ENCODE results near the gene DFFA. TPM values are rescaled to one million over a fixed set of nuclear protein-coding genes. Genes with fewer than 3 reads are reported as not detected.
"Not testable (repeated sequence)": the region's sequence is repeated elsewhere in the genome, so short reads cannot be mapped to it uniquely, and the experiment has no call there.

The DFFA gene
- polyA plus RNA-seq, 1 experiment = 33.6 TPM

DNA sequence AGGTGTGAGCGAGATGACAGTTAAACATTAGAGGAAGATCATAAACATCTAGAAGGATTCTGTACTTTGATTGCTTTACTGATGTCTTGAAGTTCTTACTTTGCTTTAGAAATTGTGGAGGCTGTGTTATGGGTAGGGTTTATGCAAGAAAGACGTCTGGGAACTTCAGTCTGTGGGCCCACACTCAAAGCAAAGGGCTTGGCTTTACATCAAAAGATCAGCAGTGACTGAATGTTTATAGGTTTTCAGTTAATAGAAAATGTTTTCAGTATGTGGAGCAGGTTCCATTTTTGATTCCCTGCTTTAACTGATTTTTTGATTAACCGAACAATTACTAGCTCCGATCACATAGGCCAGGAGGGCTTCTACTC lies 34.3 kb upstream of the DFFA start:
- ChIA-PET POLR2A (no interaction called here), CTCF (interaction anchor here (0.7 to 9.3 kb wide), 14 partner anchors 8 to 531 kb away, joined by 3 to 89 read pairs (median 7); partner anchors contain the start of gene CENPS)
- no peaks in the 10 kb centered on the region for H3K9me3 ChIP-seq (ENCODE audit: control insufficient read depth, insufficient read depth, low read length)
- no peak overlapping the region for H3K27ac ChIP-seq (ENCODE audit: low read depth, low read length)
- DNase-seq (ENCODE audit: low read depth, low spot score) = no peak
- H3K27me3 ChIP-seq (ENCODE audit: control insufficient read depth, insufficient read depth, low read length) = no peaks in the 10 kb centered on the region
- TF ChIP-seq, protein P1, sequence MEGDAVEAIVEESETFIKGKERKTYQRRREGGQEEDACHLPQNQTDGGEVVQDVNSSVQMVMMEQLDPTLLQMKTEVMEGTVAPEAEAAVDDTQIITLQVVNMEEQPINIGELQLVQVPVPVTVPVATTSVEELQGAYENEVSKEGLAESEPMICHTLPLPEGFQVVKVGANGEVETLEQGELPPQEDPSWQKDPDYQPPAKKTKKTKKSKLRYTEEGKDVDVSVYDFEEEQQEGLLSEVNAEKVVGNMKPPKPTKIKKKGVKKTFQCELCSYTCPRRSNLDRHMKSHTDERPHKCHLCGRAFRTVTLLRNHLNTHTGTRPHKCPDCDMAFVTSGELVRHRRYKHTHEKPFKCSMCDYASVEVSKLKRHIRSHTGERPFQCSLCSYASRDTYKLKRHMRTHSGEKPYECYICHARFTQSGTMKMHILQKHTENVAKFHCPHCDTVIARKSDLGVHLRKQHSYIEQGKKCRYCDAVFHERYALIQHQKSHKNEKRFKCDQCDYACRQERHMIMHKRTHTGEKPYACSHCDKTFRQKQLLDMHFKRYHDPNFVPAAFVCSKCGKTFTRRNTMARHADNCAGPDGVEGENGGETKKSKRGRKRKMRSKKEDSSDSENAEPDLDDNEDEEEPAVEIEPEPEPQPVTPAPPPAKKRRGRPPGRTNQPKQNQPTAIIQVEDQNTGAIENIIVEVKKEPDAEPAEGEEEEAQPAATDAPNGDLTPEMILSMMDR (IDR thresholded peaks at IDR 0.05; ENCODE audit: low read depth, low read length) = no peak
- no peak overlapping the region for H3K4me3 ChIP-seq (ENCODE audit: low read depth, low read length)

DNA sequence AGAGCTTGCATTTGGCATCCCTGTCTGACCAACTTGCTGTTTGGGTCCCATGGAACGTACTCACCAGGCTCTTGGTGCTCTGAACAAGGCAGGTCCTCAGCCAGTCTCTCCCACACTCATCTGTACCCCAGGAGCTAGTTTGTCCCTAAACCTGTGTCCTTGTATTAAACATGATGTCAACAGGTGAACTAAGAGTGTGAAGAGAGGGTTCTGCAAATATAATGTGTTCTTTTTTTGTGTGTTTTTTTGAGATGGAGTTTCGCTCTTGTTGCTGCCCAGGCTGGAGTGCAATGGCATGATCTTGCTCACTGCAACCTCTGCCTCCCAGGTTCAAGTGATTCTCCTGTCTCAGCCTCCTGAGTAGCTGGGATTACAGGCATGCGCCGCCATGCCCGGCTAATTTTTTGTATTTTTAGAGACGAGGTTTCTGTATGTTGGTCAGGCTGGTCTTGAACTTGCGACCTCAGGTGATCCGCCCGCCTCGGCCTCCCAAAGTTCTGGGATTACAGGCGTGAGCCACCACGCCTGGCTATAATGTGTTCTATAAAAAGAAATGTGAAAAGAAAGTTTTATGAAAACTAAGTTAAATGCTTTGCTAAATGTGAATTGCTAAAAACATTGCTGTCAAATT lies 33.8 kb upstream of the DFFA start:
- CTCF ChIA-PET = interaction anchor here (0.7 to 9.3 kb wide), 8 partner anchors 7 to 515 kb away, joined by 3 to 89 read pairs (median 5); partner anchors contain the start of gene CENPS
- DNase-seq (ENCODE audit: low read depth, low spot score) = not testable (repeated sequence)

DNA sequence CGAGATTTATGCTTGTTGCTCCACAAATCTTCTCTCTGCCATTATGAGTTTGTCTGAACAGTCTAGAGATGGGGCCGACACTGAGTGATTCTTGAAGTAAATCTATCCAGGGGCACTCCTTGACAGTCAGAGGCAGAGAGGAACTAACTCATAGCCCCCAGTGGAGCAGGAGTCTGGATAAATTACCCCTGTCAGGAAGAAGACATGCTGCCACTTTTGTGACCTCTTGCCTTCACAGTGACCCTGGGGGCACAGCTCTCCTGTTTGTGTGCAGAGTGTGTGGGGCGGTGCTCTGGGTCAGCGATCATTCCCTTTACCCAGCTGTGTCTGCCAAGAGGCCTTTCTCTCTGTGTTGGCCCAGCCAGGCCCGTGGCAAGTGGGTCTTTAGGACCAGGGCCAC lies 31.9 kb upstream of the DFFA start:
- no peak for DNase-seq (ENCODE audit: low read depth, low spot score)

More for the DNA sequence above, 33.8 kb upstream of the DFFA start:
- H3K27ac ChIP-seq (ENCODE audit: low read depth, low read length); H3K27me3 ChIP-seq (ENCODE audit: control insufficient read depth, insufficient read depth, low read length); POLR2A ChIA-PET; H3K4me3 ChIP-seq (ENCODE audit: low read depth, low read length); H3K9me3 ChIP-seq (ENCODE audit: control insufficient read depth, insufficient read depth, low read length): not testable (repeated sequence)

DNA sequence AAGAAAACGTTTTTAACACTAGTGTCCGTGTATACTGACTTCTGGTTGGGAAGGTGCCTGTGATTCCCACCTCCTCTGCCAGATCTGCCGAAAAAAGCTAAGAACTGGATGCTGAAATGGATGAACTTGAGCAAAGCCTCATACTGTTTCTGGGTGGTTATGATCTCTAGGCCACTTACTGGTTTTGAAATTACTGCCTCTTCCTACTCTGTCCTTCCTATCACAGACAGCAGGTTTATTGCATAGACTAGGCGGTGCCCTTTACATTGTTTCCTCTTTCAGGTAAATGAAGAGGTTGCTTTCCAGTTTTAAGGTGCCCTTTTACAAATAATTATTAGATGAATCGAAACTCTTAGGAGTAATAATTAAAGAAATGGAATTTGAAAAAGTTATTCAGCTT lies 29.9 kb upstream of the DFFA start:
- Histone ChIP-seq H3K27ac (ENCODE audit: low read depth, low read length) (no peak overlapping the region), H3K27me3 (ENCODE audit: control insufficient read depth, insufficient read depth, low read length) (no peaks in the 10 kb centered on the region), H3K9me3 (ENCODE audit: control insufficient read depth, insufficient read depth, low read length) (no peaks in the 10 kb centered on the region), H3K4me3 (ENCODE audit: low read depth, low read length) (no peak overlapping the region)
- no peak for DNase-seq (ENCODE audit: low read depth, low spot score)
- POLR2A ChIA-PET = no interaction called here
- CTCF ChIA-PET = interaction anchor here (0.7 to 9.3 kb wide), 4 partner anchors 8 to 343 kb away, joined by 3 to 89 read pairs (median 4); partner anchors contain the start of gene CENPS
- TF ChIP-seq, protein P1 (IDR thresholded peaks at IDR 0.05; ENCODE audit: low read depth, low read length) = no peak

More for the DNA sequence above, 31.9 kb upstream of the DFFA start:
- Histone ChIP-seq H3K4me3 (ENCODE audit: low read depth, low read length) (no peak overlapping the region), H3K27me3 (ENCODE audit: control insufficient read depth, insufficient read depth, low read length) (no peaks in the 10 kb centered on the region), H3K9me3 (ENCODE audit: control insufficient read depth, insufficient read depth, low read length) (no peaks in the 10 kb centered on the region), H3K27ac (ENCODE audit: low read depth, low read length) (no peak overlapping the region)
- TF ChIP-seq, protein P1 (IDR thresholded peaks at IDR 0.05; ENCODE audit: low read depth, low read length) = no peak
- POLR2A ChIA-PET = no interaction called here
- CTCF ChIA-PET = interaction anchor here (1.8 to 9.3 kb wide), 2 partner anchors 10 kb away, joined by 8 to 89 read pairs; no protein-coding TSS in a partner anchor

DNA sequence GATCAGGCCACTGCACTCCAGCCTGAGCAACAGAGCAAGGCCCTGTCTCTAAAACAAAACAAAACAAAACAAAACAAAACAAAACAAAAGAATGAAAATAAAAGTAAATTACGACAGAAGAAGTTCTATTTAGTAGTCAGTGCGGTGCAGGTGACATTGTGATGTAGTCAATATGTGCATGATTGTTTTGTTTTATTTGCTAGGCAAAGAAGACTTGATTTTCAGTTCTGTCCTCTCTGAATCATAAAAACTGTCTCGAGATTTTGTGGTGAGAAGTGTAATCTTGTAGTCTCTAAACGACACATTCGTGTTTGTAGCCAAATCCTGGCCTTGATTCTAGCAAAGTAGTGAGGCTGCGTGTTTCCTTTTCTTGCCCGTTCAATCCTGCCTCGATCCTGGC lies 25.9 kb upstream of the DFFA start:
- Histone ChIP-seq H3K27me3 (ENCODE audit: control insufficient read depth, insufficient read depth, low read length) (no peaks in the 10 kb centered on the region), H3K4me3 (ENCODE audit: low read depth, low read length) (no peak overlapping the region), H3K27ac (ENCODE audit: low read depth, low read length) (no peak overlapping the region), H3K9me3 (ENCODE audit: control insufficient read depth, insufficient read depth, low read length) (no peaks in the 10 kb centered on the region)
- TF ChIP-seq, protein P1 (IDR thresholded peaks at IDR 0.05; ENCODE audit: low read depth, low read length) = no peak
- ChIA-PET CTCF (interaction anchor here (1.4 to 7.5 kb wide), 3 partner anchors 9 to 369 kb away, joined by 5 to 89 read pairs (median 8); no protein-coding TSS in a partner anchor), POLR2A (no interaction called here)
- no peak for DNase-seq (ENCODE audit: low read depth, low spot score)
